ENCODE measurements around the gene SOX10.

The SOX10 gene

DNA sequence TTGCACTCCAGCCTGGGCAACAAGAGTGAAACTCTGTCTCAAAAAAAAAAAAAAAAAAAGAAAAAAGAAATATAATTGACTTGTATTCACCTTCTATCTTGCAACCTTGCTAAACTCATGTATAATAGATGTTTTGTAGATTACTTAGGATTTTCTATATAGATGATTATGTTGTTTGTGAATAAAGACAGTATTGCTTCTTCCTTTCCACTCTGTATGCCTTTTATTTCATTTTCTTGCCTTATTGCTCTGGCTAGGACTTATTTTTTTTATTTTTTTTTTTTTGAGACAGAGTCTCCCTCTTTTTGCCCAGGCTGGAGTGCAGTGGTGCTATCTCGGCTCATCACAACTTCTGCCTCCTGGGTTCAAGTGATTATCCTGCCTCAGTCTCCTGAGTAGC lies 29.7 kb upstream of the SOX10 start:
- Histone ChIP-seq H2AFZ (ENCODE audit: low read depth, low read length) (no peak overlapping the region), H3K9me3 (ENCODE audit: insufficient read depth, low read length) (no peaks in the 10 kb centered on the region), H3K4me2 (ENCODE audit: low read length) (no peak overlapping the region), H3K9ac (ENCODE audit: low read length) (no peak overlapping the region), H3K4me3 (ENCODE audit: low read length) (no peak overlapping the region), H3K27me3 (ENCODE audit: low read depth, low read length) (peaks cover 10% of the 10 kb centered on the region; the same call in 1 of the 2 replicates), H3K27ac (ENCODE audit: low read length) (no peak overlapping the region), H4K20me1 (ENCODE audit: insufficient read depth, low read length) (no peaks in the 10 kb centered on the region), H3K4me1 (ENCODE audit: low read length) (no peaks in the 10 kb centered on the region), H3K79me2 (ENCODE audit: low read length) (no peaks in the 10 kb centered on the region), H3K36me3 (replicated peaks; ENCODE audit: low read depth, low read length) (no peaks in the 10 kb centered on the region)
- TF ChIP-seq, protein P1, sequence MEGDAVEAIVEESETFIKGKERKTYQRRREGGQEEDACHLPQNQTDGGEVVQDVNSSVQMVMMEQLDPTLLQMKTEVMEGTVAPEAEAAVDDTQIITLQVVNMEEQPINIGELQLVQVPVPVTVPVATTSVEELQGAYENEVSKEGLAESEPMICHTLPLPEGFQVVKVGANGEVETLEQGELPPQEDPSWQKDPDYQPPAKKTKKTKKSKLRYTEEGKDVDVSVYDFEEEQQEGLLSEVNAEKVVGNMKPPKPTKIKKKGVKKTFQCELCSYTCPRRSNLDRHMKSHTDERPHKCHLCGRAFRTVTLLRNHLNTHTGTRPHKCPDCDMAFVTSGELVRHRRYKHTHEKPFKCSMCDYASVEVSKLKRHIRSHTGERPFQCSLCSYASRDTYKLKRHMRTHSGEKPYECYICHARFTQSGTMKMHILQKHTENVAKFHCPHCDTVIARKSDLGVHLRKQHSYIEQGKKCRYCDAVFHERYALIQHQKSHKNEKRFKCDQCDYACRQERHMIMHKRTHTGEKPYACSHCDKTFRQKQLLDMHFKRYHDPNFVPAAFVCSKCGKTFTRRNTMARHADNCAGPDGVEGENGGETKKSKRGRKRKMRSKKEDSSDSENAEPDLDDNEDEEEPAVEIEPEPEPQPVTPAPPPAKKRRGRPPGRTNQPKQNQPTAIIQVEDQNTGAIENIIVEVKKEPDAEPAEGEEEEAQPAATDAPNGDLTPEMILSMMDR (IDR thresholded peaks at IDR 0.05; ENCODE audit: low read depth, low read length) = no peak
- TF ChIP-seq EZH2phosphoT487 (IDR thresholded peaks at IDR 0.05; ENCODE audit: low read depth) = no peak

DNA sequence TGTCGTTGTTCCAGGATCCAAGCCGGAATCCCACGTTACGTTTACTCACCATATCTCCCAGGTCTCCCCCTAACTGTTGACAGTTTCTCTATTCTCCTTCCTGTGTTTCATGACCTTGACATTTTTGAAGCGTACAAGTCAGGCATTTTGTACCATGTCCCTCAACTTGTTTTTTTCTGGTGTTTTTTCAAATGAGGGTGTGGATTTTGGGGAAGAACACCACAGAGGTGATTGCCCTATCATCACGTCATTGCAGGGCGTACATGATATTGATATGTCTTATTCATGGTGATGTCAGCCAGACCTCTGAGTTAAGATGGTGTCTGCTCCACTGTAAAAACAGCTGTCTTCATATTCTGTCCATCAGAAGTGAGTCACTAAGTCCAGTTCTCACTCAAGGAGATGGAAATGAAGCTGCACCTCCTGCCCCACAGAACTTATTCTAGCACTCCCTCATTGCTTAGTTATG lies 28.3 kb upstream of the SOX10 start:
- H3K36me3 ChIP-seq (replicated peaks; ENCODE audit: low read depth, low read length) = no peaks in the 10 kb centered on the region
- peaks cover 10% of the 10 kb centered on the region; the same call in 1 of the 2 replicates for H3K27me3 ChIP-seq (ENCODE audit: low read depth, low read length)
- H2AFZ ChIP-seq (ENCODE audit: low read depth, low read length) = no peak overlapping the region
- no peaks in the 10 kb centered on the region for H3K4me1 ChIP-seq (ENCODE audit: low read length)
- H4K20me1 ChIP-seq (ENCODE audit: insufficient read depth, low read length) = no peaks in the 10 kb centered on the region
- no peaks in the 10 kb centered on the region for H3K9me3 ChIP-seq (ENCODE audit: insufficient read depth, low read length)
- H3K9ac ChIP-seq (ENCODE audit: low read length) = no peak overlapping the region
- no peaks in the 10 kb centered on the region for H3K79me2 ChIP-seq (ENCODE audit: low read length)
- no peak for TF ChIP-seq EZH2phosphoT487 (IDR thresholded peaks at IDR 0.05; ENCODE audit: low read depth)
- TF ChIP-seq, protein P1 (IDR thresholded peaks at IDR 0.05; ENCODE audit: low read depth, low read length) = no peak
- H3K27ac ChIP-seq (ENCODE audit: low read length) = no peak overlapping the region
- H3K4me2 ChIP-seq (ENCODE audit: low read length) = no peak overlapping the region
- no peak overlapping the region for H3K4me3 ChIP-seq (ENCODE audit: low read length)

DNA sequence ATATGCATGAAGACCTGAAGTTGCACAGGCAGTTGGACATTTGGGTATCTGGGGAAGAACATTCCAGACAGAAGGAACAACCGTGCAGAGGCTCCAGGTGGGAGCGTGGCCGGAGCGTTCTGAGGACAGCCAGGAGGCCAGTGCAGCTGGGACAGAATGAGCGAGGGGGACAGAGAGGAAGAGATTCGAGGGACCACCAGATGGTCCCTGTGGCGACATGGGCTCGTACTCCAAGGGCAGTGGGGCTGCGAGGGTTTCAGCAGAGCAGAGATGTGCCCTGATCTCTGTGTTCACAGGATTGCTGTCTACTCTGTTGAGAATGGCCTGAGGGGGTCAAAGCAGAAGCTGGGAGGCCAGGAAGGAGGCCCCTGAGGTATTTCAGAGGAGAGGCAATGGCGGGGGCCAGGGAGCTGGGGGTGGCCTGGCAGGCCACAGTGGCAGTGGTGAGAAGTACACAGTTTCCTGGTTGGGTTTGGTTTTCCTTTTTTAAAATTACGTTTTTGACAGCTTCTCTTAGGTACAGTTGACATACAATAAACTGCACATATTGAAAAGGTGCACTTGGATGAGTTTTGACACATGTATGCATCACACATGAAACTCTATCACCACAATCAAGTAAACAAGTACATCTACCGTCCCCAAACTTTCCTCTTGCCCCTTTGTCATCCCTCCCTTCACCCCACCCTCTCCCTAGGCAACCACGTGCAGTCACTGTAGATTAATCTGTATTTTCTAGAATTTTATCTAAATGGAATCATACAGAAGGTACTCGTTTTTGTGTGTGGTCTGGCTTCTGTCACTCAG lies 24.8 kb upstream of the SOX10 start:
- H4K20me1 ChIP-seq (ENCODE audit: insufficient read depth, low read length) = no peaks in the 10 kb centered on the region
- no peak overlapping the region for H3K4me3 ChIP-seq (ENCODE audit: low read length)
- no peaks in the 10 kb centered on the region for H3K36me3 ChIP-seq (replicated peaks; ENCODE audit: low read depth, low read length)
- no peak overlapping the region for H2AFZ ChIP-seq (ENCODE audit: low read depth, low read length)
- TF ChIP-seq, protein P1 (IDR thresholded peaks at IDR 0.05; ENCODE audit: low read depth, low read length) = no peak
- TF ChIP-seq EZH2phosphoT487 (IDR thresholded peaks at IDR 0.05; ENCODE audit: low read depth) = no peak
- H3K4me1 ChIP-seq (ENCODE audit: low read length) = no peaks in the 10 kb centered on the region
- H3K27me3 ChIP-seq (ENCODE audit: low read depth, low read length) = peaks cover 16% of the 10 kb centered on the region; the same call in 1 of the 2 replicates
- H3K4me2 ChIP-seq (ENCODE audit: low read length) = no peak overlapping the region
- no peak overlapping the region for H3K27ac ChIP-seq (ENCODE audit: low read length)
- H3K9me3 ChIP-seq (ENCODE audit: insufficient read depth, low read length) = no peaks in the 10 kb centered on the region
- H3K9ac ChIP-seq (ENCODE audit: low read length) = no peak overlapping the region
- no peaks in the 10 kb centered on the region for H3K79me2 ChIP-seq (ENCODE audit: low read length)

DNA sequence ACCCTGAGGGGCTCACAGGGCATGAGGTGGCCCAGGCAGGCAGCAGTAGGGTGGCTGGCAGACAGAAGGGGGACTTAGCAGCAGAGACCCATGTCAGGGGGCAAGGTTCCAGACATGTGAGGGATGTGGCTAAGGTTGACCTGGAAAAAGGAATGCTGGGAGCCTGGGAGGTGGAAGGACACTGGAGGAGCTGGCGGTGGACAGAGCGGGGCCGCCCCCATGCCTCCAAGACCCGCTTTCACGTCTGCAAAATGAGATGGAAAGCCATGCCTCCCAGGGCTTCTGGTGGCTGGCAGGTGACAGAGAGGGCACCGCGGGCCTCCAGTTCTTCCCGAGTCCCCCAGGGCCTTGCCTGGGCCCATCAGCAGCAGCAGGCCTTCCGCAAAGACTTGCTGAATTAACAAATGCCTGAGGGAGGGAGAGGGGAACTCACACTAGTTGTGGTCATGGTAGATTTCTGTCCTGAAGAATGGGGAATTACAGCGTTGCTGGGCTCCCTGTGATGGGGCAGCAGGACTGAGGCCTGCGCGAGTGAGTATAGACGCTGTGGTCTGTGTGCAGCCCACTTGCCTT lies 23.1 kb upstream of the SOX10 start:
- no peak overlapping the region for H3K4me3 ChIP-seq (ENCODE audit: low read length)
- no peak overlapping the region for H3K4me2 ChIP-seq (ENCODE audit: low read length)
- no peak overlapping the region for H3K27ac ChIP-seq (ENCODE audit: low read length)
- no peaks in the 10 kb centered on the region for H3K36me3 ChIP-seq (replicated peaks; ENCODE audit: low read depth, low read length)
- no peaks in the 10 kb centered on the region for H3K79me2 ChIP-seq (ENCODE audit: low read length)
- no peaks in the 10 kb centered on the region for H3K4me1 ChIP-seq (ENCODE audit: low read length)
- no peak overlapping the region for H2AFZ ChIP-seq (ENCODE audit: low read depth, low read length)
- TF ChIP-seq, protein P1 (IDR thresholded peaks at IDR 0.05; ENCODE audit: low read depth, low read length) = no peak
- no peak for TF ChIP-seq EZH2phosphoT487 (IDR thresholded peaks at IDR 0.05; ENCODE audit: low read depth)
- no peaks in the 10 kb centered on the region for H4K20me1 ChIP-seq (ENCODE audit: insufficient read depth, low read length)
- no peak overlapping the region for H3K9ac ChIP-seq (ENCODE audit: low read length)
- peaks cover 12% of the 10 kb centered on the region; the same call in 1 of the 2 replicates for H3K27me3 ChIP-seq (ENCODE audit: low read depth, low read length)
- H3K9me3 ChIP-seq (ENCODE audit: insufficient read depth, low read length) = no peaks in the 10 kb centered on the region
